Neural cell (in vitro differentiated cells): ENCODE data around the gene MRPL9. TPM values are rescaled to one million over a fixed set of nuclear protein-coding genes. Genes with fewer than 3 reads are reported as not detected.
"Not testable (repeated sequence)": the region's sequence is repeated elsewhere in the genome, so short reads cannot be mapped to it uniquely, and the experiment has no call there.

ENCODE experiments used
- H2AFZ ChIP-seq: fragments of 200-600, 300-800 bp; sonication (generic), shearing (Covaris generic); 2 replicates; pipeline ENCODE4 v1.6.0; 2014; ENCODE audit warnings: low read depth, mild to moderate bottlenecking, antibody characterized with exemption, low read length, moderate library complexity
- H3F3A ChIP-seq: fragments of 200-600 bp; shearing (Covaris generic); 2 replicates; pipeline ENCODE4 v1.6.1; 2016; ENCODE audit warnings: mild to moderate bottlenecking, moderate library complexity, mixed read lengths, antibody characterized with exemption, low read length; ENCODE audit not compliant: insufficient read depth, poor library complexity, severe bottlenecking
- H3K27ac ChIP-seq: fragments of 200-600, 300-800 bp; sonication (generic), shearing (Covaris generic); 2 replicates; pipeline ENCODE4 v1.5.1; 2014; ENCODE audit warnings: mild to moderate bottlenecking, low read length, moderate library complexity
- H3K27me3 ChIP-seq: fragments of 300-800, 200-600 bp; sonication (generic), shearing (Covaris generic); 2 replicates; pipeline ENCODE4 v1.6.0; 2014; ENCODE audit warnings: mild to moderate bottlenecking, low read depth, low read length, moderate library complexity; ENCODE audit not compliant: insufficient read depth
- H3K36me3 ChIP-seq: fragments of 300-800, 200-600 bp; sonication (generic), shearing (Covaris generic); 2 replicates; pipeline ENCODE4 v1.5.1; 2014; ENCODE audit warnings: mild to moderate bottlenecking, antibody characterized with exemption, low read length, moderate library complexity; ENCODE audit not compliant: insufficient read depth
- H3K4me2 ChIP-seq: fragments of 300-800, 200-600 bp; sonication (generic), shearing (Covaris generic); 2 replicates; pipeline ENCODE4 v1.6.0; 2014; ENCODE audit warnings: mild to moderate bottlenecking, low read length
- H3K4me3 ChIP-seq: fragments of 300-800, 200-600 bp; sonication (generic), shearing (Covaris generic); 2 replicates; pipeline ENCODE4 v1.5.1; 2014; ENCODE audit warnings: mild to moderate bottlenecking, low read length, moderate library complexity
- H3K79me2 ChIP-seq: fragments of 200-600 bp; shearing (Covaris generic); replicated peaks from 2 replicates; pipeline ENCODE4 v1.6.0; 2014; ENCODE audit warnings: mild to moderate bottlenecking, low read length, moderate library complexity; ENCODE audit not compliant: insufficient read depth
- H3K9ac ChIP-seq: fragments of 300-800, 200-600 bp; sonication (generic), shearing (Covaris generic); 2 replicates; pipeline ENCODE4 v1.6.1; 2016; ENCODE audit warnings: mild to moderate bottlenecking, low read length, mixed read lengths
- H3K9me2 ChIP-seq: fragments of 200-600 bp; shearing (Covaris generic); 2 replicates; pipeline ENCODE4 v1.6.1; 2016; ENCODE audit warnings: mild to moderate bottlenecking, low read length, mixed read lengths; ENCODE audit not compliant: insufficient read depth
- H3K9me3 ChIP-seq: fragments of 200-600, 300-800 bp; sonication (generic), shearing (Covaris generic); 2 replicates; pipeline ENCODE4 v1.6.1; 2016; ENCODE audit warnings: mild to moderate bottlenecking, mixed run types, low read length, moderate library complexity, mixed read lengths
- H4K20me1 ChIP-seq: fragments of 200-600 bp; shearing (Covaris generic); 2 replicates; pipeline ENCODE4 v1.6.1; 2016; ENCODE audit warnings: mild to moderate bottlenecking, mixed run types; ENCODE audit not compliant: insufficient read depth
- EP300 ChIP-seq: fragments of 450-650 bp; conservative IDR thresholded peaks from 2 replicates; pipeline ENCODE4 v1.6.1; 2014; ENCODE audit warnings: antibody characterized with exemption, mild to moderate bottlenecking, moderate library complexity; ENCODE audit not compliant: poor library complexity, severe bottlenecking
- EZH2 ChIP-seq: fragments of 200-600, 300-800 bp; shearing (Covaris generic), sonication (generic); IDR thresholded peaks from 2 replicates; pipeline ENCODE4 v1.6.1; 2014; ENCODE audit warnings: antibody characterized with exemption, low read length, borderline replicate concordance, mild to moderate bottlenecking; ENCODE audit not compliant: insufficient read depth, poor library complexity, severe bottlenecking
- MXI1 ChIP-seq: fragments of 450-650 bp; conservative IDR thresholded peaks from 2 replicates; pipeline ENCODE4 v1.6.1; 2014; ENCODE audit warnings: antibody characterized with exemption, mild to moderate bottlenecking; ENCODE audit not compliant: poor library complexity, severe bottlenecking
- POLR2AphosphoS5 ChIP-seq: IDR thresholded peaks from 2 replicates; pipeline ENCODE4 v1.6.1; 2012
- RAD21 ChIP-seq: fragments of 450-650 bp; conservative IDR thresholded peaks from 2 replicates; pipeline ENCODE4 v1.6.1; 2014; ENCODE audit warnings: antibody characterized with exemption, mild to moderate bottlenecking, moderate library complexity
- REST ChIP-seq: IDR thresholded peaks from 2 replicates; pipeline ENCODE4 v1.6.1; 2012; ENCODE audit warnings: borderline replicate concordance
- SMC3 ChIP-seq: fragments of 450-650 bp; conservative IDR thresholded peaks from 2 replicates; pipeline ENCODE4 v1.6.1; 2014; ENCODE audit warnings: antibody characterized with exemption, mild to moderate bottlenecking, moderate library complexity; ENCODE audit not compliant: poor library complexity
- TAF1 ChIP-seq: IDR thresholded peaks from 2 replicates; pipeline ENCODE4 v1.6.1; 2012; ENCODE audit warnings: low read depth
- polyA plus RNA-seq: library from polyadenylated mRNA; depleted of rRNA; stranded (reverse); fragments of >200 nt; gene quantifications from 2 replicates; pipeline ENCODE4 v1.2.3, GENCODE V29; 2014
- TF ChIP-seq, protein P1 (sequence below): fragments of 450-650 bp; IDR thresholded peaks from 2 replicates; pipeline ENCODE4 v1.5.1; 2014; ENCODE audit warnings: antibody characterized with exemption, mild to moderate bottlenecking, moderate library complexity; ENCODE audit not compliant: poor library complexity, severe bottlenecking

Gene MRPL9
- polyA plus RNA-seq, 1 donor from 2014 or later: 134 TPM

- Histone ChIP-seq H3K27ac (no peak overlapping the region), H3K9ac (no peak overlapping the region), H3K4me3 (no peak overlapping the region), H3K4me2 (no peak overlapping the region), H2AFZ (no peak overlapping the region), H4K20me1 (no peaks in the 10 kb centered on the region), H3K79me2 (no peaks in the 10 kb centered on the region), H3K27me3 (no peaks in the 10 kb centered on the region), H3K9me3 (peaks cover 6% of the 10 kb centered on the region), H3K9me2 (no peaks in the 10 kb centered on the region), H3K36me3 (no peaks in the 10 kb centered on the region), H3F3A (no peaks in the 10 kb centered on the region)
- TF ChIP-seq EP300 (no peak), REST (no peak), POLR2AphosphoS5 (no peak), TAF1 (no peak), EZH2 (no peak)
These were observed 25.8 kb downstream of the MRPL9 start for GRCh38 chr1:151737479-151737878.

DNA sequence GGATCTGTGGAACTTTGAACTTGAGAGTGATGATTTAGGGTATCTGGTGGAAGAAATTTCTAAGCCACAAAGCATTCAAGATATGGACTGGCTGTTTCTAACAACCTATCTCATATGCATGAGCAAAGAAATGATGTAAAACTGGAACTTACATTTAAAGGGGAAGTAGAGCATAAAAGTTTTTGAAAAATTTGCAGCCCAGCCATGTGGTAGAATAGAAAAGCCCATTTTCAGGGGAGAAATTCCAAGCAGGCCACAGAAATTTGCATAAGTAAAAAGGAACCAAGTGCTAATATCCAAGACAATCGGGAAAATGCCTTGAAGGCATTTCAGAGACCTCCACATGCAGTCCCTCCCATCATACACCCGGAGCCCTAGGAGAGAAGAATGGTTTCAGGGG lies 26.3 kb downstream of the MRPL9 start:
- no peaks in the 10 kb centered on the region for H3K27me3 ChIP-seq
- no peak overlapping the region for H3K9ac ChIP-seq
- no peaks in the 10 kb centered on the region for H4K20me1 ChIP-seq
- peaks cover 6% of the 10 kb centered on the region for H3K9me3 ChIP-seq
- H3K9me2 ChIP-seq: no peaks in the 10 kb centered on the region
- no peaks in the 10 kb centered on the region for H3F3A ChIP-seq
- no peak overlapping the region for H2AFZ ChIP-seq
- H3K4me3 ChIP-seq: no peak overlapping the region
- H3K4me2 ChIP-seq: no peak overlapping the region
- no peak for TF ChIP-seq RAD21
- no peaks in the 10 kb centered on the region for H3K36me3 ChIP-seq
- H3K79me2 ChIP-seq: no peaks in the 10 kb centered on the region
- H3K27ac ChIP-seq: no peak overlapping the region

DNA sequence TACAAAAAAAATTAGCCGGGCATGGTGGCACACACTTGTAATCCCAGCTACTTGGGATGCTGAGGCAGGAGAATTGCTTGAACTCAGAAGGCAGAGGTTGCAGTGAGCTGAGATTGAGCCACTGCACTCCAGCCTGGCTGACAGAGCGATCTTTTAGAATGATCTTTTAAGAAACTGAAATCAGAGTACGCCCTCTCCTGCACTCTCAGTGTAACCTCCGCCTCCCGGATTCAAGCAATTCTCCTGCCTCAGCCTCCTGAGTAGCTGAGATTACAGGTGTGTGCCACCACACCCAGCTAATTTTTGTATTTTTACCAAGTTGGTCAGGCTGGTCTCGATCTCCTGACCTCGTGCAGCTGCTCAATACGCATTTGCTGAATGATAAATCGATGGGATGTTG lies 29.3 kb downstream of the MRPL9 start:
- not testable (repeated sequence) for H4K20me1 ChIP-seq, H2AFZ ChIP-seq, H3K27ac ChIP-seq, H3K9me2 ChIP-seq, H3F3A ChIP-seq, H3K79me2 ChIP-seq, H3K4me3 ChIP-seq, H3K27me3 ChIP-seq, H3K36me3 ChIP-seq, H3K9me3 ChIP-seq, H3K4me2 ChIP-seq, H3K9ac ChIP-seq

DNA sequence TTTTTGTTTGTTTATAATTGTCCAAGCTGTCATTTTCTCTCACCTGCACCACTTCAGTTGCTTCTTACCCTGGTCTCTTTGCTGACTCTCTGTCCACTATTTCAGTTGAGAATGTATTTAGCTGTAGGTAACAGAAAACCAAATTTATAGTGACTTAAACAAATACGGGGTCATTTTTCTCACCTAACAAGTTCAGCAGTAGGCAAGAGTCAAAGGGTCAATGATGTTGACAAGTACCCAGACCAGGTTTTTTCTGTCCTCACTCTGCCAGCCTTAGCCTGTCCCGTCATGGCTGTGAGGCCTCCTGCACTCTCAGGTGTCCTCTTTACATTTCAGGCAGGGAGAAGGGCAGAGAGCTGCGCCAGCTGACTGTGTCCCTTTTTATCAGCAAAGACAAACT lies 30.2 kb downstream of the MRPL9 start:
- Histone ChIP-seq H2AFZ (no peak overlapping the region), H3F3A (no peaks in the 10 kb centered on the region)
- TF ChIP-seq RAD21 (no peak), REST (no peak), EP300 (no peak), EZH2 (no peak), POLR2AphosphoS5 (no peak), SMC3 (no peak), MXI1 (no peak), TAF1 (no peak)
- TF ChIP-seq, protein P1, sequence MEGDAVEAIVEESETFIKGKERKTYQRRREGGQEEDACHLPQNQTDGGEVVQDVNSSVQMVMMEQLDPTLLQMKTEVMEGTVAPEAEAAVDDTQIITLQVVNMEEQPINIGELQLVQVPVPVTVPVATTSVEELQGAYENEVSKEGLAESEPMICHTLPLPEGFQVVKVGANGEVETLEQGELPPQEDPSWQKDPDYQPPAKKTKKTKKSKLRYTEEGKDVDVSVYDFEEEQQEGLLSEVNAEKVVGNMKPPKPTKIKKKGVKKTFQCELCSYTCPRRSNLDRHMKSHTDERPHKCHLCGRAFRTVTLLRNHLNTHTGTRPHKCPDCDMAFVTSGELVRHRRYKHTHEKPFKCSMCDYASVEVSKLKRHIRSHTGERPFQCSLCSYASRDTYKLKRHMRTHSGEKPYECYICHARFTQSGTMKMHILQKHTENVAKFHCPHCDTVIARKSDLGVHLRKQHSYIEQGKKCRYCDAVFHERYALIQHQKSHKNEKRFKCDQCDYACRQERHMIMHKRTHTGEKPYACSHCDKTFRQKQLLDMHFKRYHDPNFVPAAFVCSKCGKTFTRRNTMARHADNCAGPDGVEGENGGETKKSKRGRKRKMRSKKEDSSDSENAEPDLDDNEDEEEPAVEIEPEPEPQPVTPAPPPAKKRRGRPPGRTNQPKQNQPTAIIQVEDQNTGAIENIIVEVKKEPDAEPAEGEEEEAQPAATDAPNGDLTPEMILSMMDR: no peak

More for the DNA sequence above, 30.2 kb downstream of the MRPL9 start:
- no peak overlapping the region for H3K9ac ChIP-seq
- no peaks in the 10 kb centered on the region for H3K9me2 ChIP-seq
- H3K4me3 ChIP-seq: no peak overlapping the region
- no peaks in the 10 kb centered on the region for H3K27me3 ChIP-seq
- no peak overlapping the region for H3K4me2 ChIP-seq
- H3K27ac ChIP-seq: no peak overlapping the region
- H3K9me3 ChIP-seq: peaks cover 6% of the 10 kb centered on the region
- H3K79me2 ChIP-seq: no peaks in the 10 kb centered on the region
- H4K20me1 ChIP-seq: no peaks in the 10 kb centered on the region
- no peaks in the 10 kb centered on the region for H3K36me3 ChIP-seq
